Heart left ventricle (tissue), 13 donors: ENCODE results near the gene CARD14.

Experiments used
- POLR2A ChIP-seq, 2 donors: fragments of 450-650 bp; IDR thresholded peaks; one replicate each; pipeline ENCODE4 v1.6.1; 2017; ENCODE audit warnings: antibody characterized with exemption in 2 of 2, mild to moderate bottlenecking in 2 of 2, moderate library complexity in 2 of 2
- TF ChIP-seq, protein P1 (sequence below), 12 donors: fragments of 200-600 bp; sonication (generic) in 4 of 12; IDR thresholded peaks; one replicate each; pipeline versions ENCODE4 v1.5.0 to v1.8.0; 2018 to 2022; ENCODE audit warnings: antibody characterized with exemption in 12 of 12, mild to moderate bottlenecking in 5 of 12
- donor health status: ischemic (EF 13 %, LVEDD 7.1; RV severe dilation, severe dysfunction).
- donor health status: DM: no; HTN: yes; CAD: no.
- donor health status: DM: no; HTN: no; CAD: no.
- donor health status: ischemic (EF 25% LVEDD 6.9; RV normal size, moderate dysfunction).
- donor health status: ischemic (EF 25% LVEDD 5.7; RV mildly dilated, moderate dysfunction).
- donor health status: ischemic (EF 35%, LVEDD 5.7; RV mildly dilated, moderate dysfunction).
- donor health status: nonischemic (EF 11% LVEDD 7.7; RV severe dilation, severe dysfunction).
- donor health status: DM: yes; HTN: yes; CAD: no.
- donor health status: PGD.
- donor health status: ischemic (EF 29% LVEDD 5.4; RV normal size, mild dysfunction).
- donor health status: nonischemic (EF 23%, LVEDD 6.1; RV moderate dilation, normal function).

- TF ChIP-seq, protein P1, sequence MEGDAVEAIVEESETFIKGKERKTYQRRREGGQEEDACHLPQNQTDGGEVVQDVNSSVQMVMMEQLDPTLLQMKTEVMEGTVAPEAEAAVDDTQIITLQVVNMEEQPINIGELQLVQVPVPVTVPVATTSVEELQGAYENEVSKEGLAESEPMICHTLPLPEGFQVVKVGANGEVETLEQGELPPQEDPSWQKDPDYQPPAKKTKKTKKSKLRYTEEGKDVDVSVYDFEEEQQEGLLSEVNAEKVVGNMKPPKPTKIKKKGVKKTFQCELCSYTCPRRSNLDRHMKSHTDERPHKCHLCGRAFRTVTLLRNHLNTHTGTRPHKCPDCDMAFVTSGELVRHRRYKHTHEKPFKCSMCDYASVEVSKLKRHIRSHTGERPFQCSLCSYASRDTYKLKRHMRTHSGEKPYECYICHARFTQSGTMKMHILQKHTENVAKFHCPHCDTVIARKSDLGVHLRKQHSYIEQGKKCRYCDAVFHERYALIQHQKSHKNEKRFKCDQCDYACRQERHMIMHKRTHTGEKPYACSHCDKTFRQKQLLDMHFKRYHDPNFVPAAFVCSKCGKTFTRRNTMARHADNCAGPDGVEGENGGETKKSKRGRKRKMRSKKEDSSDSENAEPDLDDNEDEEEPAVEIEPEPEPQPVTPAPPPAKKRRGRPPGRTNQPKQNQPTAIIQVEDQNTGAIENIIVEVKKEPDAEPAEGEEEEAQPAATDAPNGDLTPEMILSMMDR (IDR thresholded peaks at IDR 0.05): no peak
- no peak for TF ChIP-seq POLR2A (IDR thresholded peaks at IDR 0.05)
Measured at GRCh38 chr17:80222376-80223141, 52.7 kb downstream of the CARD14 start.
